LNCaP clone FGC (cell line): ENCODE results near the gene ELF1.

ENCODE experiments used
- DNase-seq: peaks from one replicate; pipeline ENCODE4 v3.0.0-alpha.2; 2011; ENCODE audit warnings: low read depth
- H3K4me3 ChIP-seq: 2 replicates; pipeline ENCODE4 v1.5.1; 2011; ENCODE audit warnings: mild to moderate bottlenecking, low read depth, low read length, control low read depth
- TF ChIP-seq, protein P1 (sequence below): IDR thresholded peaks from 2 replicates; pipeline ENCODE4 v1.5.1; 2012; ENCODE audit warnings: mild to moderate bottlenecking; ENCODE audit not compliant: control insufficient read depth, insufficient read depth; ENCODE audit errors: extremely low read depth

The ELF1 gene

DNA sequence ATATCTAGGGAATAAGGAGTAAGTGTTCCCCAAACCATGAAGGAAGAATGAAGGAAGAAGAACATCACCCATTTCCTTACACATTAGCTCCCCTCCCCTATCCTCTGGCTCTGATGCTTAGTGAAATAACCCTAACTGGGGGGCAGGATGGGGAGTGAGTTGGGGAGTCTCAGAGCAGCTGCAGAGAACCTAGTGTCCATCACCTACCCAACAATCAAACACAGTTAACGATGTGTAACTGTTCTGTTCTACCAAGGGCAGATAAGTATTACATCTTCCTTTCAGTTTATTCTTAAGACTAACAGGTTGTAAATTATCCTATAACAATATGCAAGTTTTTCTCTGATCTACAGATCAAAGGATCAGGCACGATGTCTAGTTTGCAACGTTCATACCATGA lies 12.8 kb downstream of the ELF1 start:
- TF ChIP-seq, protein P1, sequence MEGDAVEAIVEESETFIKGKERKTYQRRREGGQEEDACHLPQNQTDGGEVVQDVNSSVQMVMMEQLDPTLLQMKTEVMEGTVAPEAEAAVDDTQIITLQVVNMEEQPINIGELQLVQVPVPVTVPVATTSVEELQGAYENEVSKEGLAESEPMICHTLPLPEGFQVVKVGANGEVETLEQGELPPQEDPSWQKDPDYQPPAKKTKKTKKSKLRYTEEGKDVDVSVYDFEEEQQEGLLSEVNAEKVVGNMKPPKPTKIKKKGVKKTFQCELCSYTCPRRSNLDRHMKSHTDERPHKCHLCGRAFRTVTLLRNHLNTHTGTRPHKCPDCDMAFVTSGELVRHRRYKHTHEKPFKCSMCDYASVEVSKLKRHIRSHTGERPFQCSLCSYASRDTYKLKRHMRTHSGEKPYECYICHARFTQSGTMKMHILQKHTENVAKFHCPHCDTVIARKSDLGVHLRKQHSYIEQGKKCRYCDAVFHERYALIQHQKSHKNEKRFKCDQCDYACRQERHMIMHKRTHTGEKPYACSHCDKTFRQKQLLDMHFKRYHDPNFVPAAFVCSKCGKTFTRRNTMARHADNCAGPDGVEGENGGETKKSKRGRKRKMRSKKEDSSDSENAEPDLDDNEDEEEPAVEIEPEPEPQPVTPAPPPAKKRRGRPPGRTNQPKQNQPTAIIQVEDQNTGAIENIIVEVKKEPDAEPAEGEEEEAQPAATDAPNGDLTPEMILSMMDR = no peak
- no peak for DNase-seq
- no peak overlapping the region for H3K4me3 ChIP-seq

DNA sequence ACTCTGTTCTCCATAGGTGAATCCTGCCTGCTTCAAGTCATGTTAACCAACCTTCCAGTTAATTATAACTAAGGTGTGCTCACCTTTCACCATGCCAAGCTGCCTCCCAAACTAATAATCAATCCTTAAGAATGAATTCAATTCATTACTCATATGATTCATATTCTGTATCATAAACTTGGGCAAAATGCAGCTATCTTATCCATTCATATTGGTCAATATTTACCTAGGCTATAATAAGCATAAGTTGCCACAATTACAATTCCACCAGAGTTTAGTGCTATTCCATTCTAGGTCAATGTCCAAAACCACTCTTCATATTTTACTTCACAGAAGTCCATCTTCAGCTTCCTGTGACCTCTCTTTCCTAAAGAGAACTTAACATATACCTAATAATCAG lies 13.4 kb downstream of the ELF1 start:
- TF ChIP-seq, protein P1 = no peak
- H3K4me3 ChIP-seq = no peak overlapping the region
- no peak for DNase-seq

DNA sequence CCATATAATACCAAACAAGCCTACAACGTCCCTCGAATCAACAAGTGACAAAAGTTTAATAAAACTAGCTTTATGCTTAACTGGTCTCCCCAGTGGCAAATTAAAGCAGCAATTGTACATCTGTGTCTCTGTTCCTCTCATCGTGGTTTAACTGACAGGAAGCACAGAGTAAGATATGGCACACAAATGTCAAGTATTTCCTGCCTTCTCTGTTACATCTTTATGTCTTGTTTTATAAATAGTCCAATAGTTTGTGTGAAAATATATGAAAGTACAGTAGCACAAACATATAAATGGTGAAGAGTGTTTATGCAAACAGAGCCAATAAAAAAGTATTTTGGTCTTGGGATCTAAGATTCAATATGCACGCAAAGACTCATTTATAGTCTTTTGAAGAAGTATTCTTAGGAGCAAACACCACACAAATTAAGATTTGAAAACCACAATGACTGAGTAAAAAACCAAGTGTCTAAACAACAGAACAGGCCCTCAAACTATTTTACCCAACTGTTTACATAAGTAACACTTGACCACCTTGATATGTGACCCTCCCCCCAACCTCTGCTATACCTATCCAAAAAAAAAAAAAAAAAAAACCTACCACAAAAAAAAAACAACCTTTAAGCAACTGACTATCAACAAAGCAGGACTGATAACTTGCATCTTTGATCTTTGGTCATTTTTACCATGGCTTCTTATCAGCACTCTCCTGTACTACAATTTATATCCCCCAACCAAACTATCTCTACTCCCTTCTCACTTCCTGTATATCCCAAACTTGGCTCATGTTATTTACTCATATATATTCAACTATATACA lies 14.0 kb downstream of the ELF1 start:
- no peak for DNase-seq
- TF ChIP-seq, protein P1 = no peak
- H3K4me3 ChIP-seq = no peak overlapping the region

DNA sequence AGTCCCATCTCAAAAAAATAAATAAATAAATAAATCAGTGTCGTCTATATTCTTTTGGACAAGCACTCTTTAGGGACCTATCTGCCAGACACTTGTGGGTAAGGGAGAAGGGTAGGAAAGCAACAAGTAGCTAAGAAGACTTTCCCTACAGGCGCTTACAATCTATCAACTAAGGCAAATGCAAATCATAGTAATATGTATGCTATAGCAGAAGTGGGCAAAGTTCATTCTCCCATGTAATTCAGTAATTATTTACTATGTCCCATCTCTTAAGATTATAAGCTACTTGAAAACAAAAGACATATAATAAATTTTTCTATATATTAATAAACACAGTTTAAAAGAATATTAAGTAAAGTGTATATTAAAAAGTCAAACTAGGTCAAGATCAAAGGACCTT lies 16.5 kb downstream of the ELF1 start:
- DNase-seq = no peak
- H3K4me3 ChIP-seq = no peak overlapping the region
- TF ChIP-seq, protein P1 = no peak

DNA sequence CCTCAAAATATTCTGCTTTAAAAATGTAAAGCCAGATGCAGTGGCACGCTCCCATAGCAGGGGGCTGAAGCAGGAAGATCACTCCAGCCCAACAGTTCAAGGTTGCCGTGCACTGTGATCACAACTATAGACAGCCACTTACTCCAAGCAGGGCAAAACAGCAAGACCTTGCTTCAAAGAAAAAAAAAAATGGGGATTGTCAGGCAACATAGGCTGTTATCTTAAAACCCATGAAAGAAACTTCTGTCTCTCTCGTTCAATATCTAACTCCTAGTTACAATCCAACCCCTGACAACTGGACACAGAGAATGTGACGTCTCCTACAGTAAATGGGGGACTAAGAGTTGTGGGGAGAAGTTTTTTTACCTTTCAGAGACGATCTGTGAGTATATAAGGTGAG lies 17.4 kb downstream of the ELF1 start:
- no peak overlapping the region for H3K4me3 ChIP-seq
- TF ChIP-seq, protein P1 = no peak

DNA sequence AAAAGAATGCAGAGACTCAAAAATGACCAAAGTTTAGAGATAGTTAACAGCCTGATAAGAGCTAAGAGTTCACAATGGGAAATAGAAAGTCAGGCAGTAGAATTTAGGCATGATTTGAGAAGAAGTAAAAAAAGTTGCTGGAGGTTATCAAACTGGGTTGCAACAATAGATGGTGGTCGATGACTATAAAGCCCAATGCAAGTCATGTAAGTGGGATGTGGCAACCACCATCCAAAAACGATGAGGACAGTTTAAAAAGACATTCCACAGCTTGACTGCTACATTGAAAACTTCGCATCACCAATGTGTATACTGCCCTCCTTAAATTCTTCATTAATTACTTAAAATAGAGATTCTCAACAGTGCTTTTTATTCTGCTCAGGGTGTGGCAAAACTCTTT lies 19.7 kb downstream of the ELF1 start:
- no peak overlapping the region for H3K4me3 ChIP-seq
- DNase-seq = no peak
- TF ChIP-seq, protein P1 = no peak

More for the DNA sequence above, 17.4 kb downstream of the ELF1 start:
- DNase-seq = no peak

DNA sequence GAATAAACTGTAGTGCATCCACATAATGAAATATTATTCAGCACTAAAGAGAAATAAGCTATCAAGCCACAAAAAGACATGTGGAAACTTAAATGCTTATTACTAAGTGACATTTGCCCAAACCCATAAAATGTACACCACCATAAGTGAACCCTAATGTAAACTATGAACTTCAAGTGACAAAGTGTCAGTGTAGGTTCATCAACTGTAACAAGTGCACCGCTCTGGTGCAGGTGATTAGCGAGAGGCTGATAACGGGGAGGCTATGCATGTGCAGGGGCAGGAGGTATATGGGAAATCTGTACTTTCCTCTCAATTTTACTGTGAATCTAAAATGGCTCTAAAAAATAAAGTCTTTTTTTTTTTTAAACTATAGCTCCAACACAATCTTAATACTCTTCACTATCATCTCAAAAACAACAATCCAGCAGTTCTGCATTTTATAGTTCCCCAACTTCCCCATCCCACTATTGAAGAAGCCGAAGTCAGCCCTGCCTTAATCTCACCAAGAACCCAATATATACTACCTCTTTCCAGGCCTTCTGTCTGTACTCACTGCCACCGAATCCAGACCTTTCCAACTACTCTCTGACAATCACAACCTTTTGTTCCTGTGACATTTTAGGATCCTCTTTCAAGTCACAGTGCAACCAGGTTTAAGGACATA lies 22.6 kb downstream of the ELF1 start:
- no peak for DNase-seq
- H3K4me3 ChIP-seq = no peak overlapping the region
- TF ChIP-seq, protein P1 = no peak
